NCI-H1694 treated with DMSO at 0.1 percent for 48 hours (cell line): Measurements from ENCODE around the gene HERPUD2.

Experiments
- DNase-seq: peaks from one replicate; lab custom pipeline; 2025; lab: John Stamatoyannopoulos, UW

HERPUD2 gene

GRCh38 chr7:35694784-35695472, at the start of gene HERPUD2:
TSS of gene HERPUD2 (minus strand) at chr7:35695135. CDS start at chr7:35694330, 805 bp downstream.
- peak; percentile 76 for DNase-seq

GRCh38 chr7:35738889-35739288, 44.0 kb upstream of the HERPUD2 start:
- DNase-seq, result no peak

- DNase-seq, result no peak
Measured at GRCh38 chr7:35736725-35737124, 41.8 kb upstream of the HERPUD2 start.

GRCh38 chr7:35735396-35735795, 40.5 kb upstream of the HERPUD2 start:
- no peak for DNase-seq

GRCh38 chr7:35734001-35734483, 39.1 kb upstream of the HERPUD2 start:
- no peak for DNase-seq

GRCh38 chr7:35731349-35731748, 36.4 kb upstream of the HERPUD2 start:
- DNase-seq, result no peak

GRCh38 chr7:35729061-35729783, 34.3 kb upstream of the HERPUD2 start:
- DNase-seq, result no peak

- no peak for DNase-seq
Measured at GRCh38 chr7:35728412-35729060, 33.6 kb upstream of the HERPUD2 start.

- DNase-seq, result no peak
Measured at GRCh38 chr7:35727571-35727970, 32.6 kb upstream of the HERPUD2 start.

- no peak for DNase-seq
Measured at GRCh38 chr7:35726654-35727053, 31.7 kb upstream of the HERPUD2 start.

GRCh38 chr7:35725280-35725680, 30.3 kb upstream of the HERPUD2 start:
- no peak for DNase-seq

- DNase-seq, result no peak
Measured at GRCh38 chr7:35723011-35723410, 28.1 kb upstream of the HERPUD2 start.

GRCh38 chr7:35722054-35722849, 27.3 kb upstream of the HERPUD2 start:
- no peak for DNase-seq

- DNase-seq, result no peak
Measured at GRCh38 chr7:35721288-35721687, 26.4 kb upstream of the HERPUD2 start.

GRCh38 chr7:35720849-35721248, 25.9 kb upstream of the HERPUD2 start:
- DNase-seq, result no peak

- no peak for DNase-seq
Measured at GRCh38 chr7:35720032-35720431, 25.1 kb upstream of the HERPUD2 start.

- no peak for DNase-seq
Measured at GRCh38 chr7:35718047-35718446, 23.1 kb upstream of the HERPUD2 start.

- no peak for DNase-seq
Measured at GRCh38 chr7:35717516-35717915, 22.6 kb upstream of the HERPUD2 start.

- no peak for DNase-seq
Measured at GRCh38 chr7:35717013-35717412, 22.1 kb upstream of the HERPUD2 start.

- DNase-seq, result peak; percentile 57
Measured at GRCh38 chr7:35716038-35716803, 21.3 kb upstream of the HERPUD2 start.

GRCh38 chr7:35714862-35715261, 19.9 kb upstream of the HERPUD2 start:
- no peak for DNase-seq
